CD14-positive monocyte (primary cell): ENCODE measurements around the gene CHTF8. TPM values are rescaled to one million over a fixed set of nuclear protein-coding genes. Genes with fewer than 3 reads are reported as not detected.

ENCODE experiments used
- DNase-seq, 3 donors: peaks; one replicate each; pipeline ENCODE4 v3.0.0-alpha.2; 2011 to 2022
- H2AFZ ChIP-seq: 2 replicates; pipeline ENCODE4 v1.6.0; 2012; ENCODE audit warnings: mild to moderate bottlenecking, low read depth, low read length, inconsistent platforms; ENCODE audit not compliant: insufficient read depth, poor library complexity, severe bottlenecking
- H3K27ac ChIP-seq, 2 donors: 1 replicate in 1 of 2; 2 replicates in 1 of 2; pipeline ENCODE4 v1.5.1; 2012 to 2013; ENCODE audit warnings: low read length in 2 of 2, control low read depth in 1 of 2, inconsistent platforms in 1 of 2, low read depth in 1 of 2, mild to moderate bottlenecking in 1 of 2
- H3K27me3 ChIP-seq, 2 donors: one replicate each; pipeline versions ENCODE4 v1.6.0 to v1.6.1; 2011 to 2013; ENCODE audit warnings: low read length in 2 of 2; ENCODE audit not compliant: control insufficient read depth in 2 of 2, insufficient read depth in 2 of 2
- H3K36me3 ChIP-seq, 2 donors: replicated peaks in 1 of 2; 1 replicate in 1 of 2; 2 replicates in 1 of 2; pipeline versions ENCODE4 v1.5.1 to v1.6.1; 2012 to 2013; ENCODE audit warnings: low read length in 2 of 2, control low read depth in 1 of 2, inconsistent platforms in 1 of 2, mild to moderate bottlenecking in 1 of 2; ENCODE audit not compliant: insufficient read depth in 2 of 2, control insufficient read depth in 1 of 2
- H3K4me1 ChIP-seq, 2 donors: 1 replicate in 1 of 2; 2 replicates in 1 of 2; pipeline versions ENCODE4 v1.5.1 to v1.6.1; 2012 to 2013; ENCODE audit warnings: low read length in 2 of 2, control low read depth in 1 of 2, inconsistent platforms in 1 of 2, mild to moderate bottlenecking in 1 of 2, moderate library complexity in 1 of 2; ENCODE audit not compliant: insufficient read depth in 2 of 2, control insufficient read depth in 1 of 2
- H3K4me2 ChIP-seq: replicated peaks from 2 replicates; pipeline ENCODE3; 2012; ENCODE audit warnings: low read length, moderate library complexity, mild to moderate bottlenecking; ENCODE audit not compliant: poor library complexity, severe bottlenecking; ENCODE audit errors: extremely low read depth
- H3K4me3 ChIP-seq, 3 experiments: fragments of 200-600 bp in 1 of 3; sonication (generic) in 1 of 3; replicated peaks in 1 of 3; 1 replicate in 2 of 3; 2 replicates in 1 of 3; pipeline ENCODE4 v1.5.1; 2011 to 2013; ENCODE audit warnings: low read length in 3 of 3, mild to moderate bottlenecking in 3 of 3, control low read depth in 2 of 3, low read depth in 2 of 3, inconsistent platforms in 1 of 3, moderate library complexity in 1 of 3
- H3K79me2 ChIP-seq: 2 replicates; pipeline ENCODE4 v1.6.0; 2012; ENCODE audit warnings: mild to moderate bottlenecking, control low read depth, inconsistent platforms, low read length, moderate library complexity; ENCODE audit not compliant: insufficient read depth
- H3K9ac ChIP-seq: 2 replicates; pipeline ENCODE4 v1.6.0; 2017; ENCODE audit warnings: low read length, mild to moderate bottlenecking; ENCODE audit not compliant: insufficient read depth, poor library complexity, severe bottlenecking
- H3K9me3 ChIP-seq, 2 donors: replicated peaks in 1 of 2; 1 replicate in 1 of 2; 2 replicates in 1 of 2; pipeline versions ENCODE4 v1.5.1 to v1.6.1; 2012 to 2013; ENCODE audit warnings: low read length in 2 of 2, control low read depth in 1 of 2; ENCODE audit not compliant: control insufficient read depth in 1 of 2, insufficient read depth in 1 of 2
- H4K20me1 ChIP-seq: 2 replicates; pipeline ENCODE4 v1.6.0; 2012; ENCODE audit warnings: mild to moderate bottlenecking, low read length, control low read depth, moderate library complexity; ENCODE audit not compliant: insufficient read depth
- H3K27ac Mint-ChIP-seq, 7 donors: one replicate each; pipeline ENCODE4 v1.8.0; 2020; ENCODE audit warnings: mild to moderate bottlenecking in 7 of 7, mixed read lengths in 7 of 7, moderate library complexity in 6 of 7, inconsistent platforms in 2 of 7
- H3K27me3 Mint-ChIP-seq, 3 donors: one replicate each; pipeline ENCODE4 v1.8.0; 2021 to 2022; ENCODE audit warnings: low read depth in 3 of 3, mild to moderate bottlenecking in 3 of 3, mixed read lengths in 3 of 3, moderate library complexity in 3 of 3, inconsistent platforms in 1 of 3
- H3K36me3 Mint-ChIP-seq, 2 donors: one replicate each; pipeline ENCODE4 v1.8.0; 2020; ENCODE audit warnings: mixed read lengths in 2 of 2, inconsistent platforms in 1 of 2, mild to moderate bottlenecking in 1 of 2
- H3K4me1 Mint-ChIP-seq: one replicate; pipeline ENCODE4 v1.8.0; 2020; ENCODE audit warnings: mild to moderate bottlenecking, mixed read lengths
- H3K4me3 Mint-ChIP-seq, 2 donors: one replicate each; pipeline ENCODE4 v1.8.0; 2020; ENCODE audit warnings: mild to moderate bottlenecking in 2 of 2, mixed read lengths in 2 of 2, moderate library complexity in 1 of 2
- H3K9me3 Mint-ChIP-seq, 7 donors: one replicate each; pipeline ENCODE4 v1.8.0; 2020 to 2022; ENCODE audit warnings: mixed read lengths in 7 of 7, mild to moderate bottlenecking in 6 of 7, moderate library complexity in 6 of 7, inconsistent platforms in 2 of 7
- WGBS: methylation state at CpG from one replicate; pipeline ENCODE4 v1.1.5; 2013; ENCODE audit warnings: missing lambda C conversion rate; ENCODE audit not compliant: insufficient coverage; 5-methylcytosine and 5-hydroxymethylcytosine counted together
- intact Hi-C, 2 donors: fragments of 100-400 bp; cut with micrococcal nuclease; formaldehyde crosslinking; loops; one replicate each; pipeline versions ENCODE4 v1.15.0 to v1.15.1; 2023
- polyA minus RNA-seq: library from RNA; depleted of rRNA, polyadenylated mRNA; stranded (reverse); fragments of >200 nt; gene quantifications from 2 replicates; pipeline ENCODE4 v1.2.3, GENCODE V29; 2012
- polyA plus RNA-seq, 3 donors: library from polyadenylated mRNA; depleted of rRNA in 1 of 3; unstranded in 2 of 3; stranded (reverse) in 1 of 3; fragments of 300-500 nt in 2 of 3; fragments of >200 nt in 1 of 3; fragmentation: Illumina TruSeq in 2 of 3; gene quantifications; 1 replicate in 2 of 3; 2 replicates in 1 of 3; pipeline ENCODE4 v1.2.3, GENCODE V29; 2012 to 2021
- total RNA-seq, 12 experiments: library from RNA in 1 of 12; stranded (reverse) in 1 of 12; fragments of 120-200 nt in 1 of 12; gene quantifications; one replicate each; pipeline ENCODE4 v1.2.4 and lab custom pipeline; 2013 to 2026; ENCODE audit warnings: mixed read lengths in 6 of 12, inconsistent platforms in 1 of 12
- TF ChIP-seq, protein P1 (sequence below): fragments of 200-600 bp; IDR thresholded peaks from one replicate; pipeline ENCODE4 v1.8.0; 2022; ENCODE audit warnings: antibody characterized with exemption, mild to moderate bottlenecking

Gene CHTF8, protein sequence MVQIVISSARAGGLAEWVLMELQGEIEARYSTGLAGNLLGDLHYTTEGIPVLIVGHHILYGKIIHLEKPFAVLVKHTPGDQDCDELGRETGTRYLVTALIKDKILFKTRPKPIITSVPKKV
- 35.2 TPM for total RNA-seq (2013)
- polyA plus RNA-seq (100 to 1,000 TPM in 2 of 3 donors, 10 to 100 TPM in 1; 45.9 to 172 (median 158) TPM), polyA minus RNA-seq (60.5 and 92.8 TPM in 2 replicates), total RNA-seq (lab: John Stamatoyannopoulos, UW) (0 to 1.2 (median 0.30) reads per million in 11 experiments)

DNA sequence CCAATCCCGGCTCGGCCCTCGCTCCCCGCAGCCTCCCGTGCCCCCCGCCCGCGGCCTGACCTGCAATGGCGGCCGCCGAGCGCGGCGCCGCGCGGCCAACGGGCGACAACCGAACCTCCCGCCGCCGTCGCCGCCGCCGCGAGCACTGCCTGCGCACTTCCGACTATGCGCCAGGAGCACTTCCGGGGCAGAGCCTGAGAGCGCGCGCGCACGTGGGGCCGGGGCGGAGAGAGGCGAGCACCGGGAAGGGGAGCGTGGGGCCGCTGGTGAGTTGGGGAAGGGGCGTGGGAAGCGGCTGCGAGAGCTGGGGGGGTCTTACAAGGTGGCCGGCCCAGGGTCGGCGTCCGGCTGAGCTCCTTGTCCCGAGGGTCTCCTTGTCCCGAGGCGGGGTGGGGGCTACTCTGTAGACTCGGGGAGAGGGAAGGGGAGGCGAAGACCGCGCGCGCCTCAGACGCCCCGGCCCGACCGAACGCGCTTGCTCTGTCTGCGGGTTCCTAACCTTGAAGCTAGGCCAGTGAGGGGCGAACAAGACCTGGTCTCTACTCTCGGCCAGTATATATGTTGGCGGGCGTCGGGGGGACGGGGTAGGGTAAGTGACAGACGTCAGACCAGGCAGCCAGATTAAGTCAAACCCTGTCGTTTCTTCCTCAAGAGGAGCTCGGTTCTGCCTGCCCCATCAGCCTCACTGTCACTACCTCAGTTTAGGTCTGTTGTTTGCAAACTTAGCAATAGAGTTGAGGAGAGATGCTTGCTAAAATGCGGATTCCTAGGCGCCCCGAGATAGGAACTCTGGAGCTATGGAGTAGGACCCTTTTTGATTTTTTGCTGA is at the start of gene CHTF8, which contains the start of gene UTP4:
TSS of gene CHTF8 (minus strand) at position 165 of the 829 bp plus-strand sequence. CDS start 11,130 bp downstream, outside the sequence.
TSS of gene UTP4 (plus strand) at position 226 of the 829 bp plus-strand sequence. CDS start 811 bp downstream, outside the sequence.
- H3K27ac Mint-ChIP-seq = peak within 1 kb of the TSS; percentile 90 to 95 (median 93)
- WGBS = 0% methylated on average over 58 of the region's 78 CpGs
- peaks cover 11 to 20% of the 10 kb centered on the region in 2 donors for H3K36me3 Mint-ChIP-seq
- H3K9me3 Mint-ChIP-seq = no peaks in the 10 kb centered on the region
- intact Hi-C loops = loop anchor here (5.0 to 10.0 kb wide), 3 partner anchors 52 to 595 kb away; partner anchors contain the start of genes SNTB2 (in 1 of the 2), VPS4A (in 1 of the 2) and ZFP90 (in 1 of the 2)
- H3K79me2 ChIP-seq = peaks cover 78% of the 10 kb centered on the region
- peaks cover 36% of the 10 kb centered on the region for H3K4me1 Mint-ChIP-seq
- peak within 1 kb of the TSS; percentile 70 to 86 for H3K27ac ChIP-seq
- peak within 1 kb of the TSS; percentile 91 for H2AFZ ChIP-seq
- peaks cover 3 to 26% of the 10 kb centered on the region in 2 donors for H3K36me3 ChIP-seq
- H3K4me3 ChIP-seq = peak within 1 kb of the TSS; percentile 79 to 99 (median 80)
- peak within 1 kb of the TSS; percentile 76 for H3K9ac ChIP-seq
- peaks cover 13 to 19% of the 10 kb centered on the region in 2 donors for H3K4me1 ChIP-seq
- TF ChIP-seq, protein P1, sequence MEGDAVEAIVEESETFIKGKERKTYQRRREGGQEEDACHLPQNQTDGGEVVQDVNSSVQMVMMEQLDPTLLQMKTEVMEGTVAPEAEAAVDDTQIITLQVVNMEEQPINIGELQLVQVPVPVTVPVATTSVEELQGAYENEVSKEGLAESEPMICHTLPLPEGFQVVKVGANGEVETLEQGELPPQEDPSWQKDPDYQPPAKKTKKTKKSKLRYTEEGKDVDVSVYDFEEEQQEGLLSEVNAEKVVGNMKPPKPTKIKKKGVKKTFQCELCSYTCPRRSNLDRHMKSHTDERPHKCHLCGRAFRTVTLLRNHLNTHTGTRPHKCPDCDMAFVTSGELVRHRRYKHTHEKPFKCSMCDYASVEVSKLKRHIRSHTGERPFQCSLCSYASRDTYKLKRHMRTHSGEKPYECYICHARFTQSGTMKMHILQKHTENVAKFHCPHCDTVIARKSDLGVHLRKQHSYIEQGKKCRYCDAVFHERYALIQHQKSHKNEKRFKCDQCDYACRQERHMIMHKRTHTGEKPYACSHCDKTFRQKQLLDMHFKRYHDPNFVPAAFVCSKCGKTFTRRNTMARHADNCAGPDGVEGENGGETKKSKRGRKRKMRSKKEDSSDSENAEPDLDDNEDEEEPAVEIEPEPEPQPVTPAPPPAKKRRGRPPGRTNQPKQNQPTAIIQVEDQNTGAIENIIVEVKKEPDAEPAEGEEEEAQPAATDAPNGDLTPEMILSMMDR = no peak
- H3K9me3 ChIP-seq = no peaks in the 10 kb centered on the region
- peaks cover 38% of the 10 kb centered on the region for H4K20me1 ChIP-seq
- H3K4me2 ChIP-seq = peak within 1 kb of the TSS; percentile 96
- DNase-seq = peak; percentile 70 to 81 (median 72)
- H3K27me3 Mint-ChIP-seq = peaks cover 0 to 1% (median 0%) of the 10 kb centered on the region in 3 donors
- H3K4me3 Mint-ChIP-seq = peak within 1 kb of the TSS; percentile 95 to 96
- no peaks in the 10 kb centered on the region for H3K27me3 ChIP-seq

DNA sequence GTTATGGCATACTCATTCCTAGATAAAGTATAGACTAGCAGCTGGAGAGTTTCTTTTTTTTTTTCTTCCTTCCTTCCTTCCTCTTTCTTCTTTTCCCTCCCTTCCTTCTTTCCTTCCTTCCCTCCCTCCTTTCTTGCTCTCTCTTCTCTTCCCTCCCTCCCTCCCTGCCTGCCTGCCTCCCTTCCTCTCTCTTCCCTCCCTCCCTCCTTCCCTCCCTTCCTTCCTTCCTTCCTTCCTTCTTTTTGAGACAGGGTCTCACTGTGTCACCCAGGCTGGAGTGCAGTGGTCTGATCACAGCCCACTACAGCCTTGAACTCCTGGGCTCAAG is 47.6 kb upstream of the CHTF8 start:
- Mint-ChIP-seq H3K27me3 (peaks cover 11 to 44% (median 12%) of the 10 kb centered on the region in 3 donors), H3K27ac (peak overlapping the region in 1 of 7 donors; percentile 35), H3K4me3 (no peak overlapping the region), H3K4me1 (peaks cover 11% of the 10 kb centered on the region), H3K36me3 (peaks cover 0 to 5% of the 10 kb centered on the region in 2 donors), H3K9me3 (peaks cover 0 to 1% (median 0%) of the 10 kb centered on the region in 7 donors)
- no peaks in the 10 kb centered on the region for H4K20me1 ChIP-seq
- H3K4me2 ChIP-seq = no peak overlapping the region
- no peak overlapping the region for H3K4me3 ChIP-seq
- no peak for DNase-seq
- no peak overlapping the region for H3K27ac ChIP-seq
- no peak overlapping the region for H2AFZ ChIP-seq
- H3K4me1 ChIP-seq = peaks cover 8 to 9% of the 10 kb centered on the region in 2 donors
- no peak overlapping the region for H3K9ac ChIP-seq
- TF ChIP-seq, protein P1 = no peak
- intact Hi-C loops = loop anchor here in 1 of 2 donors (10.0 kb wide), 1 partner anchor 45 kb away; the partner anchor contains the start of genes CHTF8 and UTP4
- H3K36me3 ChIP-seq = no peaks in the 10 kb centered on the region
- H3K79me2 ChIP-seq = no peaks in the 10 kb centered on the region
- H3K27me3 ChIP-seq = peaks cover 0 to 4% of the 10 kb centered on the region in 2 donors
- H3K9me3 ChIP-seq = no peaks in the 10 kb centered on the region
